ENCODE data around the gene CACNA1B.
"Not testable (repeated sequence)": the region's sequence is repeated elsewhere in the genome, so short reads cannot be mapped to it uniquely, and the experiment has no call there.

The CACNA1B gene

GRCh38 chr9:138104251-138105122, 226.9 kb downstream of the CACNA1B start:
- WGBS (ENCODE audit: insufficient coverage, insufficient read length): no CpG with 5 or more reads among the region's 14 CpGs
- Histone ChIP-seq H3K27me3 (ENCODE audit: control insufficient read depth, insufficient read depth, low read length) (no peaks in the 10 kb centered on the region), H3K36me3 (ENCODE audit: control insufficient read depth, insufficient read depth, low read length) (no peaks in the 10 kb centered on the region), H3K9me3 (ENCODE audit: control insufficient read depth, insufficient read depth, low read length) (no peaks in the 10 kb centered on the region), H3K4me1 (ENCODE audit: control insufficient read depth, insufficient read depth, low read length) (no peaks in the 10 kb centered on the region), H3K27ac (ENCODE audit: low read length) (no peak overlapping the region), H3K4me3 (ENCODE audit: low read length) (no peak overlapping the region)
- DNase-seq (ENCODE audit: low read depth, low spot score): no peak

DNA sequence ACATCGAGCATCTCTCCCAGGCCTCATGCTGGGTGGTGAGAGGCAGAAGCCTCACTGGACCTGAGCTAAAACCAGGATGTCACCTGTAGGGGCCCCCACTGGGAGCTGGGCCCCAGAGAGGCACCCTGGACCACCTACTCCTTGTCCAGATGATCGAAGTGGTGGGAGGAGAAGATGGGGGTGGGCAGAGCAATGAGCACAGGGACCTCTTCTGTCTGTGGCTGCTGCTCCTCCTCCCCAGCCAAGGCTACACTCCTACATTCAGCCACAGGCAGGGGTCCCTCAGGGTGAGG, 227.5 kb downstream of the CACNA1B start:
- no peak overlapping the region for H3K4me3 ChIP-seq (ENCODE audit: low read length)
- no peaks in the 10 kb centered on the region for H3K27me3 ChIP-seq (ENCODE audit: control insufficient read depth, insufficient read depth, low read length)
- H3K36me3 ChIP-seq (ENCODE audit: control insufficient read depth, insufficient read depth, low read length): no peaks in the 10 kb centered on the region
- no peaks in the 10 kb centered on the region for H3K9me3 ChIP-seq (ENCODE audit: control insufficient read depth, insufficient read depth, low read length)
- no peaks in the 10 kb centered on the region for H3K4me1 ChIP-seq (ENCODE audit: control insufficient read depth, insufficient read depth, low read length)
- DNase-seq (ENCODE audit: low read depth, low spot score): no peak
- no CpG with 5 or more reads among the region's 2 CpGs for WGBS (ENCODE audit: insufficient coverage, insufficient read length)
- H3K27ac ChIP-seq (ENCODE audit: low read length): no peak overlapping the region

DNA sequence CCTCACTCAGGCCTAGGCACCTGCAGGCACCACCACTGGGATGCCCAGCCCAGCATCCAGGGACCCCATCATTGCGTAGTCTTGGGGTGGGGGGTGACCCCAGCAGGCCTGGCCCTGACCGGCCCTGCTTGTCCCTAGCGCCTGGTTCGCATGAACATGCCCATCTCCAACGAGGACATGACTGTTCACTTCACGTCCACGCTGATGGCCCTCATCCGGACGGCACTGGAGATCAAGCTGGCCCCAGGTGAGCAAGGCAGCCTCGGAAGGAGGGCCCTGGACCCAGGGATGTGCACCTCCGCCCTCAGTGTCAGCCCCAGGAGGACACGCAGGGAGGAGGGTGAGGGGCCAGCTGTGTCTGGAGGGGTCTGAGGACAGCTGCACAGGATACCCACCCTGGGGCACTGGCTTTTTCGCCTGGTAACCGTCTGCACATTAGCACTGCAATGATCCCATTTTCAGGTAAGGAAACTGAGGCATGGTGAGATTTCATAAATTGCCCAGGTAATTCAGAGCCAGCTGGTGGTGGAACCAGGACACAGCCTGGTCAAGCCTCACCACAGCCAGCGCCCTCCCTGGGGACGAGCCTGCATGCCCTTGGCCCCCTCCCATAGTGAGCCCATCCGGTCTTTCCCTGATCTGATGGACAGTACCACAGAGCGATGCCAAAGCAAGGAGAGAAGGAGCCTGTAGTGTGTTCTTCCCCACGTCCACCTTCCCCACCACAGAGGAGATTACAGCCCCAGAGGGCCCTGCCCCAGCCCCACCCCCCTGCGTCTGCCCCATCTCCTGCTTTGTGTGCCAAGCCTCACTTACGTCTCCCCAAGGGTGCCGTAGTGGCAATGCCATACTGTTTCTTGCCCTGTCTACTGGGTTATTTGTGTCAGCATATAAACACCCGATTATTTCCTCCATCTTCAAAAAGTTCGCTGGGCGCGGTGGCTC, 228.3 kb downstream of the CACNA1B start:
- no peaks in the 10 kb centered on the region for H3K27me3 ChIP-seq (ENCODE audit: control insufficient read depth, insufficient read depth, low read length)
- no peak overlapping the region for H3K4me3 ChIP-seq (ENCODE audit: low read length)
- no peaks in the 10 kb centered on the region for H3K9me3 ChIP-seq (ENCODE audit: control insufficient read depth, insufficient read depth, low read length)
- WGBS (ENCODE audit: insufficient coverage, insufficient read length): no CpG with 5 or more reads among the region's 26 CpGs
- no peak overlapping the region for H3K27ac ChIP-seq (ENCODE audit: low read length)
- no peak for DNase-seq (ENCODE audit: low read depth, low spot score)
- H3K4me1 ChIP-seq (ENCODE audit: control insufficient read depth, insufficient read depth, low read length): no peaks in the 10 kb centered on the region
- no peaks in the 10 kb centered on the region for H3K36me3 ChIP-seq (ENCODE audit: control insufficient read depth, insufficient read depth, low read length)

GRCh38 chr9:138107039-138107438, 229.5 kb downstream of the CACNA1B start:
- H3K4me3 ChIP-seq (ENCODE audit: low read length); H3K9me3 ChIP-seq (ENCODE audit: control insufficient read depth, insufficient read depth, low read length); H3K4me1 ChIP-seq (ENCODE audit: control insufficient read depth, insufficient read depth, low read length); H3K36me3 ChIP-seq (ENCODE audit: control insufficient read depth, insufficient read depth, low read length); H3K27ac ChIP-seq (ENCODE audit: low read length); DNase-seq (ENCODE audit: low read depth, low spot score); H3K27me3 ChIP-seq (ENCODE audit: control insufficient read depth, insufficient read depth, low read length): not testable (repeated sequence)
- whole genome bisulfite sequencing (ENCODE audit: insufficient coverage, insufficient read length): no CpG with 5 or more reads among the region's 3 CpGs

DNA sequence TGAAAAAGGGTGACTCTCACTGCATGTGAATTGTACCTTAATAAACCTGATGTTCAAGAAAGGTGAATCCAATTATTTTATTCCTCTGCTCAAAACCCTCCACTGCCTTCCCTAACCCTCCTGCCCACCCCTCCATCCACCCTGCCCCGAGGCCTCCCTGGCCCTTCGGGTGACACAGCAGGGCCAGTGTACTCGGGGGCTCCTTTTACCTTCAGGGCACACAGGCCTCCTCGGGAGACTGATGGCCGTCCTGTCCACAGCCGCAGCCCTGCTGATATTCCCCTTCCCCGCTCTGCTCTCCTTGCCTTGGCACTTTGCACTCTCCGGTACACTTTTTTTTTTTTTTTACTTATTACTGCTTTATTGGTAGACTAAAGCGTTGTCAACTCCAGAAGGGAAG, 234.0 kb downstream of the CACNA1B start:
- Histone ChIP-seq H3K9me3 (ENCODE audit: control insufficient read depth, insufficient read depth, low read length) (no peaks in the 10 kb centered on the region; the same call in 1 of the 2 replicates), H3K4me1 (ENCODE audit: control insufficient read depth, insufficient read depth, low read length) (no peaks in the 10 kb centered on the region), H3K4me3 (ENCODE audit: low read length) (no peak overlapping the region), H3K27ac (ENCODE audit: low read length) (no peak overlapping the region), H3K36me3 (ENCODE audit: control insufficient read depth, insufficient read depth, low read length) (no peaks in the 10 kb centered on the region), H3K27me3 (ENCODE audit: control insufficient read depth, insufficient read depth, low read length) (no peaks in the 10 kb centered on the region)
- DNase-seq (ENCODE audit: low read depth, low spot score): no peak
- WGBS (ENCODE audit: insufficient coverage, insufficient read length): no CpG with 5 or more reads among the region's 9 CpGs

GRCh38 chr9:138112090-138112748, 234.6 kb downstream of the CACNA1B start:
- H3K4me1 ChIP-seq (ENCODE audit: control insufficient read depth, insufficient read depth, low read length): no peaks in the 10 kb centered on the region
- no peaks in the 10 kb centered on the region for H3K27me3 ChIP-seq (ENCODE audit: control insufficient read depth, insufficient read depth, low read length)
- WGBS (ENCODE audit: insufficient coverage, insufficient read length): no CpG with 5 or more reads among the region's 16 CpGs
- no peak overlapping the region for H3K27ac ChIP-seq (ENCODE audit: low read length)
- DNase-seq (ENCODE audit: low read depth, low spot score): no peak
- H3K4me3 ChIP-seq (ENCODE audit: low read length): no peak overlapping the region
- H3K9me3 ChIP-seq (ENCODE audit: control insufficient read depth, insufficient read depth, low read length): no peaks in the 10 kb centered on the region; the same call in 1 of the 2 replicates
- no peaks in the 10 kb centered on the region for H3K36me3 ChIP-seq (ENCODE audit: control insufficient read depth, insufficient read depth, low read length)

DNA sequence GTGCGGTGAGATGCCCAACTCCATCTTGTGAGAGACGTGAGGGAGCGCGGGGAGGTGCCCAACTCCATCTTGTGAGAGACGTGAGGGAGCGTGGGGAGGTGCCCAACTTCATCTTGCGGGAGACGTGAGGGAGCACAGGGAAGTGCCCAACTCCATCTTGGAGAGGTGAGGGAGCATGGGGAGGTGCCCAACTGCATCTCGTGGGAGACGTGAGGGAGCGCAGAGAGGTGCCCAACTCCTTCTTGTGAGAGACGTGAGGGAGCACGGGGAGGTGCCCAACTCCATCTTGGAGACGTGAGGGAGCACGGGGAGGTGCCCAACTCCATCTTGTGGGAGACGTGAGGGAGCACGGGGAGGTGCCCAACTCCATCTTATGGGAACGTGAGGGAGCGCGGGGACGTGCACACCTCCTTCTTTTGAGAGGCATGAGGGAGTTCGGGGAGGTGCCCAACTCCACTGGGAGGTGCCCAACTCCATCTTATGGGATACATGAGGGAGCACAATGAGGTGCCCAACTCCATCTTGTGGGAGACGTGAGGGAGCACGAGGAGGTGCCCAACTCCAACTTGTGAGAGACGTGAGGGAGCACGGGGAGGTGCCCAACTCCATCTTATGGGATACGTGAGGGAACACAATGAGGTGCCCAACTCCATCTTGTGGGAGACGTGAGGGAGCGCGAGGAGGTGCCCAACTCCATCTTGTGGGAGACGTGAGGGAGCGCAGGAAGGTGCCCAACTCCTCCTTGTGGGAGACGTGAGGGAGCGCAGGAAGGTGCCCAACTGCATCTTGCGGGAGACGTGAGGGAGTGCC, 235.4 kb downstream of the CACNA1B start:
- no CpG with 5 or more reads among the region's 36 CpGs for WGBS (ENCODE audit: insufficient coverage, insufficient read length)
- no peaks in the 10 kb centered on the region for H3K27me3 ChIP-seq (ENCODE audit: control insufficient read depth, insufficient read depth, low read length)
- H3K9me3 ChIP-seq (ENCODE audit: control insufficient read depth, insufficient read depth, low read length): no peaks in the 10 kb centered on the region; the same call in 1 of the 2 replicates
- no peak overlapping the region for H3K27ac ChIP-seq (ENCODE audit: low read length)
- no peaks in the 10 kb centered on the region for H3K36me3 ChIP-seq (ENCODE audit: control insufficient read depth, insufficient read depth, low read length)
- no peaks in the 10 kb centered on the region for H3K4me1 ChIP-seq (ENCODE audit: control insufficient read depth, insufficient read depth, low read length)
- DNase-seq (ENCODE audit: low read depth, low spot score): no peak
- H3K4me3 ChIP-seq (ENCODE audit: low read length): no peak overlapping the region

GRCh38 chr9:138113701-138114325, 236.2 kb downstream of the CACNA1B start:
- not testable (repeated sequence) for H3K36me3 ChIP-seq (ENCODE audit: control insufficient read depth, insufficient read depth, low read length); H3K27me3 ChIP-seq (ENCODE audit: control insufficient read depth, insufficient read depth, low read length); H3K4me1 ChIP-seq (ENCODE audit: control insufficient read depth, insufficient read depth, low read length); H3K4me3 ChIP-seq (ENCODE audit: low read length); H3K9me3 ChIP-seq (ENCODE audit: control insufficient read depth, insufficient read depth, low read length); H3K27ac ChIP-seq (ENCODE audit: low read length); DNase-seq (ENCODE audit: low read depth, low spot score)
- WGBS (ENCODE audit: insufficient coverage, insufficient read length): no CpG with 5 or more reads among the region's 23 CpGs

DNA sequence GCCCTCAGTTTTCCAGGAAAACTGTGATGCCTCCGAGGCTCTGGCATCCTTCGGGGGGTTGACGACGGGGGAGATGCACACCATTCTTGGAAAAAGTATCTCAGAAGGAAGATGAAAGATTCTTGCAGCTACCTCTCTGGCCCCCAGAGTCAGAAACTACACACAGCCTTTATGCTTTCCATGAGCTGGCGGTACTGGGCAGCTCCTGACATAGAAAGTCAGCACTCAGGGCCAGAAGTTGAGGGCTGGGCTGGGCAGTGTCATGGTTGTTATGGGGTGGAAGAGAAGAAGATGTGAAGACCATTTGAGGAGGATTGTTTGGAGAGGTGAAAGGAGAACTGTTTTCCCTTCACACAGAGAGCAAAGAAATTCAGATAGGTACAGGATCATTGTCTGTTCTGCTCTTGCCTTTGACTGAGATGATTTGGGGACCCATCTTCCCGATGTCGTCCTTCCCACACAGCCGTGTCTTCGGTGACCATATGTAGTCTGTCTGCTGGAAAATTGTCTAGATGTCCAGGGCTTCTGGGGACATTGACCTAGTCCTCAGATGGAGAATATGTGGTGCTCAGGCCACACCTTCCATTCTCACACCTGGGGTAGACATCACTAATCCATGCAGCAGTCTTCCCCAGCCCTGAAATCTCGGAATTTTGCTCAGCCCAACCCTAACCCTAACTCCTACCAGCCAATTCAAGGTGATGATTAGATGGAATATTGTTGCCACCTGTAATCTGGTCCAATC, 237.1 kb downstream of the CACNA1B start:
- no peak for DNase-seq (ENCODE audit: low read depth, low spot score)
- no peaks in the 10 kb centered on the region; the same call in 1 of the 2 replicates for H3K9me3 ChIP-seq (ENCODE audit: control insufficient read depth, insufficient read depth, low read length)
- H3K36me3 ChIP-seq (ENCODE audit: control insufficient read depth, insufficient read depth, low read length): no peaks in the 10 kb centered on the region
- no CpG with 5 or more reads among the region's 10 CpGs for WGBS (ENCODE audit: insufficient coverage, insufficient read length)
- no peaks in the 10 kb centered on the region for H3K27me3 ChIP-seq (ENCODE audit: control insufficient read depth, insufficient read depth, low read length)
- no peak overlapping the region for H3K27ac ChIP-seq (ENCODE audit: low read length)
- no peaks in the 10 kb centered on the region for H3K4me1 ChIP-seq (ENCODE audit: control insufficient read depth, insufficient read depth, low read length)
- no peak overlapping the region for H3K4me3 ChIP-seq (ENCODE audit: low read length)

Data from iPS DF 6.9 (cell line).